H1 (cell line): ENCODE measurements around the gene GGA3. TPM values are rescaled to one million over a fixed set of nuclear protein-coding genes. Genes with fewer than 3 reads are reported as not detected.

Experiments used
- CTCF ChIA-PET: fragments of 300-600 bp; sonication (Branson Sonifier 250); formaldehyde crosslinking; loops from one replicate; lab custom pipeline; 2021; ENCODE audit not compliant: partially characterized antibody; lab: Charles Lee
- POLR2A ChIA-PET: fragments of 300-600 bp; sonication (Branson Sonifier 250); formaldehyde crosslinking; loops from one replicate; lab custom pipeline; 2021; ENCODE audit warnings: inconsistent platforms; ENCODE audit not compliant: partially characterized antibody; lab: Charles Lee
- DNase-seq, 2 experiments: peaks; one replicate each; pipeline versions ENCODE4 v3.0.0 to v3.0.0-alpha.2; 2010 to 2022; ENCODE audit warnings: low spot score in 2 of 2, low read depth in 1 of 2, mixed read lengths in 1 of 2
- FAIRE-seq: peaks from 2 replicates; lab custom pipeline; 2011; peaks lifted over from hg19 to GRCh38; lab: Jason Lieb, UNC
- H2AFZ ChIP-seq: 2 replicates; pipeline ENCODE4 v1.8.1; 2012; ENCODE audit warnings: low read length, inconsistent platforms
- H2AK5ac ChIP-seq: 2 replicates; pipeline ENCODE4 v1.6.1; 2013; ENCODE audit warnings: low read depth, low read length
- H2BK120ac ChIP-seq: replicated peaks from 2 replicates; pipeline ENCODE3; 2013; ENCODE audit warnings: low read depth, low read length, inconsistent platforms
- H2BK12ac ChIP-seq: 2 replicates; pipeline ENCODE4 v1.6.1; 2013; ENCODE audit warnings: low read depth, low read length
- H2BK15ac ChIP-seq: 2 replicates; pipeline ENCODE4 v1.6.1; 2013; ENCODE audit warnings: low read length
- H2BK20ac ChIP-seq: 2 replicates; pipeline ENCODE4 v1.6.1; 2013; ENCODE audit warnings: low read length
- H2BK5ac ChIP-seq: 2 replicates; pipeline ENCODE4 v1.6.1; 2013; ENCODE audit warnings: low read depth, low read length
- H3K14ac ChIP-seq: 2 replicates; pipeline ENCODE4 v1.6.1; 2013; ENCODE audit warnings: inconsistent platforms; ENCODE audit not compliant: insufficient read length
- H3K18ac ChIP-seq: 2 replicates; pipeline ENCODE4 v1.6.1; 2013; ENCODE audit warnings: low read length; ENCODE audit errors: extremely low read depth
- H3K23ac ChIP-seq: 2 replicates; pipeline ENCODE4 v1.6.1; 2013; ENCODE audit warnings: inconsistent platforms; ENCODE audit not compliant: insufficient read length
- H3K23me2 ChIP-seq: 2 replicates; pipeline ENCODE4 v1.6.1; 2013; ENCODE audit warnings: low read depth, low read length
- H3K27ac ChIP-seq: 2 replicates; pipeline ENCODE4 v1.6.1; 2011; ENCODE audit warnings: low read depth, low read length, inconsistent platforms
- H3K27me3 ChIP-seq, 4 experiments: replicated peaks in 1 of 4; 1 replicate in 1 of 4; 2 replicates in 3 of 4; pipeline versions ENCODE4 v1.6.1 to v1.8.1; 2011 to 2013; ENCODE audit warnings: low read length in 3 of 4, mild to moderate bottlenecking in 3 of 4, inconsistent platforms in 2 of 4, mixed read lengths in 2 of 4, moderate library complexity in 1 of 4; ENCODE audit not compliant: control insufficient read depth in 3 of 4, insufficient read depth in 3 of 4; ENCODE audit errors: extremely low read depth in 1 of 4
- H3K36me3 ChIP-seq, 4 experiments: 2 replicates each; pipeline versions ENCODE4 v1.6.1 to v1.8.1; 2011 to 2013; ENCODE audit warnings: mild to moderate bottlenecking in 4 of 4, low read length in 3 of 4, moderate library complexity in 2 of 4, control low read depth in 1 of 4, inconsistent platforms in 1 of 4; ENCODE audit not compliant: insufficient read depth in 4 of 4, control insufficient read depth in 2 of 4
- H3K4ac ChIP-seq: replicated peaks from 2 replicates; pipeline ENCODE3; 2013; ENCODE audit warnings: low read length, low read depth, mixed read lengths, inconsistent platforms; ENCODE audit not compliant: insufficient read length
- H3K4me1 ChIP-seq, 4 experiments: replicated peaks in 1 of 4; 1 replicate in 1 of 4; 2 replicates in 3 of 4; pipeline versions ENCODE4 v1.6.1 to v1.8.1; 2011 to 2013; ENCODE audit warnings: low read length in 3 of 4, inconsistent platforms in 2 of 4, mixed read lengths in 1 of 4; ENCODE audit not compliant: insufficient read depth in 4 of 4, control insufficient read depth in 3 of 4
- H3K4me2 ChIP-seq, 2 experiments: 2 replicates each; pipeline versions ENCODE4 v1.6.1 to v1.8.1; 2011 to 2013; ENCODE audit warnings: low read depth in 2 of 2, low read length in 2 of 2, control low read depth in 1 of 2, inconsistent platforms in 1 of 2, mild to moderate bottlenecking in 1 of 2; ENCODE audit not compliant: insufficient read depth in 1 of 2
- H3K4me3 ChIP-seq, 4 experiments: fragments of 200-600, 300-600 bp in 1 of 4; sonication (generic), shearing (Covaris generic), sonication (Bioruptor Twin) in 1 of 4; 2 replicates each; pipeline versions ENCODE4 v1.5.1 to v1.8.1; 2011 to 2016; ENCODE audit warnings: low read length in 4 of 4, low read depth in 3 of 4, control low read depth in 2 of 4, inconsistent platforms in 2 of 4, mild to moderate bottlenecking in 2 of 4, mixed read lengths in 1 of 4, moderate library complexity in 1 of 4; ENCODE audit not compliant: insufficient read depth in 2 of 4; ENCODE audit errors: extremely low read depth in 1 of 4
- H3K56ac ChIP-seq: replicated peaks from 2 replicates; pipeline ENCODE3; 2013; ENCODE audit warnings: low read depth, mild to moderate bottlenecking, mixed read lengths, low read length, inconsistent platforms; ENCODE audit not compliant: insufficient read length
- H3K79me1 ChIP-seq: 2 replicates; pipeline ENCODE4 v1.6.1; 2013; ENCODE audit warnings: low read depth, low read length, control low read depth
- H3K79me2 ChIP-seq, 2 experiments: 2 replicates each; pipeline versions ENCODE4 v1.6.1 to v1.8.1; 2012 to 2013; ENCODE audit warnings: low read length in 2 of 2, mild to moderate bottlenecking in 2 of 2, inconsistent platforms in 1 of 2; ENCODE audit not compliant: insufficient read depth in 2 of 2, control insufficient read depth in 1 of 2
- H3K9ac ChIP-seq, 4 experiments: replicated peaks in 1 of 4; 1 replicate in 1 of 4; 2 replicates in 3 of 4; pipeline versions ENCODE4 v1.6.1 to v1.8.1; 2011 to 2013; ENCODE audit warnings: low read depth in 3 of 4, low read length in 3 of 4, control low read depth in 2 of 4, mild to moderate bottlenecking in 2 of 4, moderate library complexity in 2 of 4, inconsistent platforms in 1 of 4; ENCODE audit errors: extremely low read depth in 1 of 4
- H3K9me3 ChIP-seq, 2 experiments: 2 replicates each; pipeline versions ENCODE4 v1.6.1 to v1.8.1; 2012 to 2013; ENCODE audit warnings: mild to moderate bottlenecking in 2 of 2, moderate library complexity in 2 of 2, control low read depth in 1 of 2, inconsistent platforms in 1 of 2, low read depth in 1 of 2, low read length in 1 of 2, mixed read lengths in 1 of 2; ENCODE audit not compliant: insufficient read depth in 2 of 2
- H4K20me1 ChIP-seq, 2 experiments: replicated peaks in 1 of 2; 2 replicates each; pipeline versions ENCODE3 to v1.8.1; 2011 to 2013; ENCODE audit warnings: inconsistent platforms in 2 of 2, low read length in 2 of 2, mild to moderate bottlenecking in 1 of 2; ENCODE audit not compliant: insufficient read depth in 2 of 2, control insufficient read depth in 1 of 2
- H4K5ac ChIP-seq: 2 replicates; pipeline ENCODE4 v1.6.1; 2013; ENCODE audit warnings: low read length, low read depth, mixed read lengths, inconsistent platforms; ENCODE audit not compliant: insufficient read length
- H4K8ac ChIP-seq: 2 replicates; pipeline ENCODE4 v1.8.0; 2013; ENCODE audit warnings: mild to moderate bottlenecking, moderate library complexity, low read length, inconsistent platforms; ENCODE audit not compliant: insufficient read depth; ENCODE audit errors: extremely low read depth
- H4K91ac ChIP-seq: replicated peaks from 2 replicates; pipeline ENCODE3; 2013; ENCODE audit warnings: low read length, mixed read lengths, inconsistent platforms; ENCODE audit not compliant: insufficient read length
- EP300 ChIP-seq, 2 experiments: IDR thresholded peaks; 1 replicate in 1 of 2; 2 replicates in 1 of 2; pipeline ENCODE4 v1.6.1; 2011 to 2012; ENCODE audit warnings: low read depth in 2 of 2, low read length in 2 of 2, mild to moderate bottlenecking in 2 of 2, borderline replicate concordance in 1 of 2, inconsistent platforms in 1 of 2, moderate library complexity in 1 of 2
- FOSL1 ChIP-seq: IDR thresholded peaks from 2 replicates; pipeline ENCODE4 v1.6.1; 2011; ENCODE audit warnings: mild to moderate bottlenecking, low read depth, low read length, moderate library complexity; ENCODE audit not compliant: insufficient read depth
- GABPA ChIP-seq: IDR thresholded peaks from 2 replicates; pipeline ENCODE4 v1.6.1; 2011; ENCODE audit warnings: mild to moderate bottlenecking, low read length, moderate library complexity, borderline replicate concordance; ENCODE audit not compliant: insufficient read depth
- KDM1A ChIP-seq: fragments of 200-600, 300-600 bp; sonication (generic); IDR thresholded peaks from 2 replicates; pipeline ENCODE4 v1.7.1; 2016; ENCODE audit warnings: mild to moderate bottlenecking, low read length, borderline replicate concordance
- RNF2 ChIP-seq: fragments of 200-900, 300-1000 bp; sonication (generic); IDR thresholded peaks from 2 replicates; pipeline ENCODE4 v1.7.1; 2016; ENCODE audit warnings: borderline replicate concordance, low read depth, mild to moderate bottlenecking, antibody characterized with exemption, low read length; ENCODE audit not compliant: poor library complexity, severe bottlenecking; ENCODE audit errors: missing control alignments
- SIN3A ChIP-seq, 2 experiments: IDR thresholded peaks in 1 of 2; conservative IDR thresholded peaks in 1 of 2; 2 replicates each; pipeline ENCODE4 v1.6.1; 2011 to 2012; ENCODE audit warnings: low read length in 2 of 2, improper control_type of control experiment in 1 of 2, low read depth in 1 of 2, mild to moderate bottlenecking in 1 of 2
- SIX5 ChIP-seq: IDR thresholded peaks from 2 replicates; pipeline ENCODE4 v1.6.1; 2011; ENCODE audit warnings: mild to moderate bottlenecking, low read depth, low read length
- SUZ12 ChIP-seq: fragments of 200-600 bp; sonication (generic); IDR thresholded peaks from 2 replicates; pipeline ENCODE4 v1.6.1; 2012; ENCODE audit warnings: mild to moderate bottlenecking, inconsistent platforms, low read length, moderate library complexity, mixed read lengths
- TAF1 ChIP-seq: IDR thresholded peaks from 2 replicates; pipeline ENCODE4 v1.6.1; 2011; ENCODE audit warnings: mild to moderate bottlenecking, low read depth, low read length
- ZNF274 ChIP-seq: IDR thresholded peaks from 2 replicates; pipeline ENCODE4 v1.7.0; 2012; ENCODE audit warnings: low read length, borderline replicate concordance; ENCODE audit errors: extremely low read depth
- WGBS, 2 experiments: shearing (Covaris generic) in 1 of 2; methylation state at CpG; one replicate each; pipeline versions ENCODE4 v1.1.6 to v1.1.7; 2013 to 2015; ENCODE audit warnings: low lambda C conversion rate in 2 of 2, mixed read lengths in 2 of 2, inconsistent platforms in 1 of 2, low coverage in 1 of 2, missing lambda C conversion rate in 1 of 2; ENCODE audit not compliant: insufficient replicate concordance in 2 of 2, insufficient coverage in 1 of 2, insufficient read length in 1 of 2; ENCODE audit errors: extremely low coverage in 1 of 2, missing lambda C conversion rate in 1 of 2; 5-methylcytosine and 5-hydroxymethylcytosine counted together
- polyA plus RNA-seq, 7 experiments: library from polyadenylated mRNA; depleted of rRNA in 3 of 7; stranded (reverse) in 5 of 7; unstranded in 2 of 7; fragments of >200 nt in 5 of 7; fragments of 200-250 nt in 2 of 7; gene quantifications; 1 replicate in 5 of 7; 2 replicates in 1 of 7; 4 replicates in 1 of 7; pipeline versions ENCODE4 v1.2.1 to v1.2.3, GENCODE V29; 2011 to 2013; ENCODE audit warnings: missing spikeins in 2 of 7, mixed read lengths in 2 of 7
- total RNA-seq: library from RNA; stranded (reverse); fragmentation: NEBNext Ultra II Directional; extraction: Animal tissue kit (Norgen Biotek cat#: 25700); gene quantifications from 2 replicates; pipeline ENCODE4 v1.2.1, GENCODE V29; 2021
- TF ChIP-seq, protein P1 (sequence below): IDR thresholded peaks from 2 replicates; pipeline ENCODE4 v1.6.1; 2012; ENCODE audit warnings: inconsistent platforms

GGA3 gene
- total and polyA plus RNA-seq, 2 of the 8 experiments (the other 6 are each of a cell fraction or from before 2014, with no cell fraction given) = 40.6 to 60.0 TPM

DNA sequence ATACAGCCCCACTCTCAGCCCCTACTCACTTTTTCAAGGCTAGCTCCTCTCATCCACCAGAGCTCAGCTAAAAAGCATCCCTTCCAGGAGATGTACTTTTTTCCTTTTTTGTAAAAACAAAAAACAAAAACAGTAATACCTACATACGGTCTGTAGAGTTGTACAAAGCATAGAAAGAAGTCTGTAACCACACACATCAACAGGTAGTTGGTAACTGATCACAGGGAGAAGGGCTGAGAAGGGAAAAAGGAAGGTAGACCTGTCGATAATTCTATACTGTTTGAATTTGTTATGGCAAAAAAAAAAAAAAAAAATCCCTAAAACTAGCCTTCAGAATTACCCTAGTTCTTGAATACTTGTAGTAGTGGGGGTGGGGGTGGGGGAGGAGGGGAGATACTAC lies 27.0 kb upstream of the GGA3 start:
- H3K27me3 ChIP-seq = no peaks in the 10 kb centered on the region; a peak in 2 of 7 replicates
- H2AFZ ChIP-seq = no peak overlapping the region
- peaks cover 3 to 8% (median 5%) of the 10 kb centered on the region in 4 experiments; a peak in 4 of 8 replicates for H3K36me3 ChIP-seq
- H4K91ac ChIP-seq = no peak overlapping the region
- H2BK5ac ChIP-seq = no peak overlapping the region
- H3K79me2 ChIP-seq = 0 out of 4 replicates have a peak, but pooled peaks cover 0 to 2% of the 10 kb centered on the region in 2 experiments
- H2AK5ac ChIP-seq = no peak overlapping the region
- no peak overlapping the region for H2BK12ac ChIP-seq
- H2BK120ac ChIP-seq = no peak overlapping the region
- no peak overlapping the region for H4K5ac ChIP-seq
- no peak overlapping the region for H2BK15ac ChIP-seq
- DNase-seq (no peak), FAIRE-seq (no peak)
- H3K56ac ChIP-seq = no peak overlapping the region
- WGBS, 2 experiments = 66% methylated on average over 2 of the region's 2 CpGs; no CpG with 5 or more reads in 1 of the 2 experiments
- no peak overlapping the region for H2BK20ac ChIP-seq
- H3K9me3 ChIP-seq = no peaks in the 10 kb centered on the region
- peaks cover 4% of the 10 kb centered on the region; the same call in 1 of the 2 replicates for H3K23me2 ChIP-seq
- no peaks in the 10 kb centered on the region; the same call in 1 of the 2 replicates for H3K79me1 ChIP-seq
- H3K14ac ChIP-seq = no peak overlapping the region
- H3K4me2 ChIP-seq = peak overlapping the region; percentile 64 to 80
- peak overlapping the region; percentile 77 to 94 (median 82); a peak in 6 of 8 replicates for H3K4me3 ChIP-seq
- H4K8ac ChIP-seq = no peak overlapping the region
- no peak overlapping the region; a peak in 1 of 7 replicates for H3K9ac ChIP-seq
- H3K18ac ChIP-seq = no peak overlapping the region
- ChIA-PET CTCF (interaction anchor here (0.9 to 1.7 kb wide), 9 partner anchors 10 to 228 kb away, joined by 3 to 9 read pairs (median 4); partner anchors contain the start of genes GGA3, MRPS7 and TSEN54), POLR2A (interaction anchor here (1.1 to 2.4 kb wide), 5 partner anchors 10 to 105 kb away, joined by 3 to 12 read pairs (median 11); partner anchors contain the start of genes GGA3 and MRPS7)
- no peak overlapping the region for H3K27ac ChIP-seq
- no peaks in the 10 kb centered on the region; a peak in 3 of 7 replicates for H3K4me1 ChIP-seq
- no peak overlapping the region for H3K23ac ChIP-seq
- H4K20me1 ChIP-seq = peaks cover 0 to 3% of the 10 kb centered on the region in 2 experiments
- H3K4ac ChIP-seq = no peak overlapping the region
- TF ChIP-seq GABPA = no peak
- no peak for TF ChIP-seq EP300 (IDR thresholded peaks at IDR 0.05; ENCODE audit: borderline replicate concordance in 1 of 2, low read depth in 2 of 2, low read length in 2 of 2)
- no peak for TF ChIP-seq ZNF274
- no peak for TF ChIP-seq FOSL1
- TF ChIP-seq, protein P1, sequence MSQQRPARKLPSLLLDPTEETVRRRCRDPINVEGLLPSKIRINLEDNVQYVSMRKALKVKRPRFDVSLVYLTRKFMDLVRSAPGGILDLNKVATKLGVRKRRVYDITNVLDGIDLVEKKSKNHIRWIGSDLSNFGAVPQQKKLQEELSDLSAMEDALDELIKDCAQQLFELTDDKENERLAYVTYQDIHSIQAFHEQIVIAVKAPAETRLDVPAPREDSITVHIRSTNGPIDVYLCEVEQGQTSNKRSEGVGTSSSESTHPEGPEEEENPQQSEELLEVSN = no peak
- TF ChIP-seq RNF2 = no peak
- TF ChIP-seq SUZ12 = no peak
- TF ChIP-seq TAF1 = no peak
- no peak for TF ChIP-seq SIX5
- no peak for TF ChIP-seq KDM1A
- no peak for TF ChIP-seq SIN3A (conservative IDR thresholded peaks at IDR 0.05 in 1 of 2, IDR thresholded peaks at IDR 0.05 in 1 of 2; ENCODE audit: low read depth in 1 of 2, low read length in 2 of 2)
